ENCODE data around the gene ADIPOQ.
"Not testable (repeated sequence)": the region's sequence is repeated elsewhere in the genome, so short reads cannot be mapped to it uniquely, and the experiment has no call there.

DNA sequence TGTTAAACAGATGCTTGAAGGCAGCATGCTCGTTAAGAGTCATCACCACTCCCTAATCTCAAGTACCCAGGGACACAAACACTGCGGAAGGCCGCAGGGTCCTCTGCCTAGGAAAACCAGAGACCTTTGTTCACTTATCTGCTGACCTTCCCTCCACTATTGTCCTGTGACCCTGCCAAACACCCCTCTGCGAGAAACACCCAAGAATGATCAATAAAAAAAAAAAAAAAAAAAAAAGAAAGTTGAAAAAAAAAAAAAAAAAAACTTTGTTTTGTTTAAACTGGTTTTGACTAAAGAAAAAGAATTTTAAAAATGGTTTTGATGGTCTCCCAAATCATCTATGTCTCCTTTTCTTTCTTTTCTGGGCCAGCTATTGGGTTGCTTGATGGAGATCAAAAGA lies 32.3 kb downstream of the ADIPOQ start:
- TF ChIP-seq, protein P1, sequence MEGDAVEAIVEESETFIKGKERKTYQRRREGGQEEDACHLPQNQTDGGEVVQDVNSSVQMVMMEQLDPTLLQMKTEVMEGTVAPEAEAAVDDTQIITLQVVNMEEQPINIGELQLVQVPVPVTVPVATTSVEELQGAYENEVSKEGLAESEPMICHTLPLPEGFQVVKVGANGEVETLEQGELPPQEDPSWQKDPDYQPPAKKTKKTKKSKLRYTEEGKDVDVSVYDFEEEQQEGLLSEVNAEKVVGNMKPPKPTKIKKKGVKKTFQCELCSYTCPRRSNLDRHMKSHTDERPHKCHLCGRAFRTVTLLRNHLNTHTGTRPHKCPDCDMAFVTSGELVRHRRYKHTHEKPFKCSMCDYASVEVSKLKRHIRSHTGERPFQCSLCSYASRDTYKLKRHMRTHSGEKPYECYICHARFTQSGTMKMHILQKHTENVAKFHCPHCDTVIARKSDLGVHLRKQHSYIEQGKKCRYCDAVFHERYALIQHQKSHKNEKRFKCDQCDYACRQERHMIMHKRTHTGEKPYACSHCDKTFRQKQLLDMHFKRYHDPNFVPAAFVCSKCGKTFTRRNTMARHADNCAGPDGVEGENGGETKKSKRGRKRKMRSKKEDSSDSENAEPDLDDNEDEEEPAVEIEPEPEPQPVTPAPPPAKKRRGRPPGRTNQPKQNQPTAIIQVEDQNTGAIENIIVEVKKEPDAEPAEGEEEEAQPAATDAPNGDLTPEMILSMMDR (IDR thresholded peaks at IDR 0.05) = not testable (repeated sequence)
- TF ChIP-seq POLR2A (IDR thresholded peaks at IDR 0.05) = not testable (repeated sequence)
